ENCODE results near the gene ARID5B.

Gene ARID5B

GRCh38 chr10:62054830-62055229 lies 153.3 kb downstream of the ARID5B start:
- DNase-seq: no peak

- DNase-seq: no peak
Observed at GRCh38 chr10:62056219-62056618, 154.7 kb downstream of the ARID5B start.

GRCh38 chr10:62056698-62057097 lies 155.2 kb downstream of the ARID5B start:
- DNase-seq: no peak

- no peak for DNase-seq
Observed at GRCh38 chr10:62057359-62057758, 155.9 kb downstream of the ARID5B start.

GRCh38 chr10:62057850-62058249 lies 156.4 kb downstream of the ARID5B start:
- DNase-seq: no peak

- no peak for DNase-seq
Observed at GRCh38 chr10:62058476-62058875, 157.0 kb downstream of the ARID5B start.

GRCh38 chr10:62058896-62059216 lies 157.4 kb downstream of the ARID5B start:
- no peak for DNase-seq

- no peak for DNase-seq
Observed at GRCh38 chr10:62059217-62059920, 157.9 kb downstream of the ARID5B start.

GRCh38 chr10:62062028-62062427 lies 160.5 kb downstream of the ARID5B start:
- no peak for DNase-seq

GRCh38 chr10:62062752-62063512 lies 161.4 kb downstream of the ARID5B start:
- DNase-seq: no peak

GRCh38 chr10:62063795-62064472 lies 162.4 kb downstream of the ARID5B start:
- no peak for DNase-seq

GRCh38 chr10:62067560-62067959 lies 166.1 kb downstream of the ARID5B start:
- DNase-seq: no peak

GRCh38 chr10:62068464-62068863 lies 167.0 kb downstream of the ARID5B start:
- no peak for DNase-seq

GRCh38 chr10:62069452-62070178 lies 168.1 kb downstream of the ARID5B start:
- DNase-seq: no peak

GRCh38 chr10:62071846-62072281 lies 170.4 kb downstream of the ARID5B start:
- no peak for DNase-seq

- no peak for DNase-seq
Observed at GRCh38 chr10:62072901-62073300, 171.4 kb downstream of the ARID5B start.

GRCh38 chr10:62073429-62073828 lies 171.9 kb downstream of the ARID5B start:
- DNase-seq: no peak

GRCh38 chr10:62075414-62075813 lies 173.9 kb downstream of the ARID5B start:
- DNase-seq: no peak

- no peak for DNase-seq
Observed at GRCh38 chr10:62075912-62076311, 174.4 kb downstream of the ARID5B start.

GRCh38 chr10:62076891-62077290 lies 175.4 kb downstream of the ARID5B start:
- no peak for DNase-seq

GRCh38 chr10:62077330-62078015 lies 176.0 kb downstream of the ARID5B start:
- no peak for DNase-seq

- DNase-seq: no peak
Observed at GRCh38 chr10:62079885-62080559, 178.5 kb downstream of the ARID5B start.

Measured in C1 segment of cervical spinal cord (tissue), 14 donors.